Tibial artery (tissue), 4 donors: ENCODE results near the gene SLC5A1.
"Not testable (repeated sequence)": the region's sequence is repeated elsewhere in the genome, so short reads cannot be mapped to it uniquely, and the experiment has no call there.

Source experiments
- DNase-seq, 2 donors: peaks; one replicate each; pipeline ENCODE4 v3.0.0-alpha.2; 2019
- H3K27ac ChIP-seq, 2 donors: fragments of 200-600 bp; sonication (generic) in 1 of 2; 1 replicate in 1 of 2; 2 replicates in 1 of 2; pipeline ENCODE4 v1.5.1; 2018 to 2019; ENCODE audit warnings: mild to moderate bottlenecking in 1 of 2
- H3K27me3 ChIP-seq, 2 donors: fragments of 200-600 bp; sonication (generic) in 1 of 2; one replicate each; pipeline versions ENCODE4 v1.5.1 to v1.6.0; 2016 to 2019
- H3K36me3 ChIP-seq, 3 donors: fragments of 200-600 bp; sonication (generic) in 2 of 3; one replicate each; pipeline ENCODE4 v1.5.1; 2016 to 2019; ENCODE audit warnings: mild to moderate bottlenecking in 2 of 3
- H3K4me1 ChIP-seq, 4 donors: fragments of 200-600 bp; sonication (generic) in 2 of 4; 1 replicate in 3 of 4; 2 replicates in 1 of 4; pipeline ENCODE4 v1.5.1; 2016 to 2019
- H3K4me3 ChIP-seq, 2 donors: fragments of 200-600 bp; sonication (generic) in 1 of 2; 1 replicate in 1 of 2; 2 replicates in 1 of 2; pipeline ENCODE4 v1.5.1; 2018 to 2019; ENCODE audit warnings: mild to moderate bottlenecking in 2 of 2
- H3K9me3 ChIP-seq, 3 donors: fragments of 200-600 bp; sonication (generic) in 1 of 3; one replicate each; pipeline ENCODE4 v1.5.1; 2016 to 2019
- CTCF ChIP-seq, 2 experiments: fragments of 200-600 bp in 1 of 2; fragments of 450-650 bp in 1 of 2; IDR thresholded peaks; one replicate each; pipeline ENCODE4 v1.5.1; 2017 to 2019; ENCODE audit warnings: antibody characterized with exemption in 2 of 2, mild to moderate bottlenecking in 1 of 2, moderate library complexity in 1 of 2
- intact Hi-C: fragments of 100-400 bp; cut with DNase I; formaldehyde crosslinking; loops from one replicate; pipeline ENCODE4 v1.15.0; 2023; ENCODE audit warnings: low total_unique reads

SLC5A1 gene

GRCh38 chr22:32127904-32128303 is 84.8 kb downstream of the SLC5A1 start:
- Histone ChIP-seq H3K4me3 (no peak overlapping the region), H3K9me3 (no peaks in the 10 kb centered on the region), H3K36me3 (no peaks in the 10 kb centered on the region), H3K4me1 (no peaks in the 10 kb centered on the region), H3K27me3 (peaks cover 0 to 5% of the 10 kb centered on the region in 2 donors), H3K27ac (no peak overlapping the region)
- intact Hi-C loops = no loop called here
- no peak for TF ChIP-seq CTCF (IDR thresholded peaks at IDR 0.05)
- DNase-seq = no peak

GRCh38 chr22:32130464-32130863 is 87.4 kb downstream of the SLC5A1 start:
- DNase-seq = no peak
- no peaks in the 10 kb centered on the region for H3K36me3 ChIP-seq
- intact Hi-C loops = no loop called here

GRCh38 chr22:32132126-32132525 is 89.1 kb downstream of the SLC5A1 start:
- Histone ChIP-seq H3K27ac (no peak overlapping the region), H3K9me3 (no peaks in the 10 kb centered on the region), H3K36me3 (no peaks in the 10 kb centered on the region), H3K4me1 (no peaks in the 10 kb centered on the region), H3K27me3 (peaks cover 0 to 16% of the 10 kb centered on the region in 2 donors), H3K4me3 (no peak overlapping the region)
- intact Hi-C loops = no loop called here
- DNase-seq = no peak
- TF ChIP-seq CTCF (IDR thresholded peaks at IDR 0.05) = no peak

More at GRCh38 chr22:32130464-32130863, 87.4 kb downstream of the SLC5A1 start:
- no peaks in the 10 kb centered on the region for H3K4me1 ChIP-seq
- H3K4me3 ChIP-seq = no peak overlapping the region
- no peak for TF ChIP-seq CTCF (IDR thresholded peaks at IDR 0.05)
- H3K9me3 ChIP-seq = no peaks in the 10 kb centered on the region
- no peak overlapping the region for H3K27ac ChIP-seq
- H3K27me3 ChIP-seq = peaks cover 0 to 16% of the 10 kb centered on the region in 2 donors

- TF ChIP-seq CTCF (IDR thresholded peaks at IDR 0.05) = no peak
- no peak overlapping the region for H3K4me3 ChIP-seq
- H3K36me3 ChIP-seq = no peaks in the 10 kb centered on the region
- no peaks in the 10 kb centered on the region for H3K9me3 ChIP-seq
- peaks cover 0 to 19% of the 10 kb centered on the region in 2 donors for H3K27me3 ChIP-seq
- no peak for DNase-seq
- intact Hi-C loops = no loop called here
- H3K4me1 ChIP-seq = no peaks in the 10 kb centered on the region
- H3K27ac ChIP-seq = no peak overlapping the region
Measured at GRCh38 chr22:32132783-32133182, 89.7 kb downstream of the SLC5A1 start.

- H3K9me3 ChIP-seq, intact Hi-C loops, H3K27ac ChIP-seq, DNase-seq, H3K36me3 ChIP-seq, H3K4me1 ChIP-seq, H3K4me3 ChIP-seq: not testable (repeated sequence)
- H3K27me3 ChIP-seq = peaks cover 0 to 19% of the 10 kb centered on the region in 2 donors
Measured at GRCh38 chr22:32134796-32135195, 91.7 kb downstream of the SLC5A1 start.

GRCh38 chr22:32135958-32136357 is 92.9 kb downstream of the SLC5A1 start:
- intact Hi-C loops = not testable (repeated sequence)

GRCh38 chr22:32136881-32137280 is 93.8 kb downstream of the SLC5A1 start:
- H3K9me3 ChIP-seq, DNase-seq, H3K36me3 ChIP-seq, H3K27ac ChIP-seq, H3K4me3 ChIP-seq, H3K4me1 ChIP-seq, intact Hi-C loops: not testable (repeated sequence)
- H3K27me3 ChIP-seq = peaks cover 0 to 19% of the 10 kb centered on the region in 2 donors

More at GRCh38 chr22:32135958-32136357, 92.9 kb downstream of the SLC5A1 start:
- DNase-seq, H3K4me1 ChIP-seq, H3K36me3 ChIP-seq, H3K4me3 ChIP-seq, H3K9me3 ChIP-seq, H3K27ac ChIP-seq: not testable (repeated sequence)
- peaks cover 0 to 19% of the 10 kb centered on the region in 2 donors for H3K27me3 ChIP-seq

GRCh38 chr22:32137731-32138324 is 94.8 kb downstream of the SLC5A1 start:
- Histone ChIP-seq H3K4me3 (peak overlapping the region; percentile 23 to 24), H3K27me3 (peaks cover 0 to 14% of the 10 kb centered on the region in 2 donors)
- H3K27ac ChIP-seq, intact Hi-C loops, H3K4me1 ChIP-seq, H3K36me3 ChIP-seq, H3K9me3 ChIP-seq, DNase-seq: not testable (repeated sequence)

GRCh38 chr22:32138576-32138975 is 95.5 kb downstream of the SLC5A1 start:
- H3K9me3 ChIP-seq, H3K4me3 ChIP-seq, intact Hi-C loops, H3K27ac ChIP-seq, H3K4me1 ChIP-seq, H3K36me3 ChIP-seq, DNase-seq: not testable (repeated sequence)
- H3K27me3 ChIP-seq = peaks cover 0 to 10% of the 10 kb centered on the region in 2 donors

GRCh38 chr22:32140688-32141087 is 97.6 kb downstream of the SLC5A1 start:
- H3K27me3 ChIP-seq = not testable (repeated sequence)

More at GRCh38 chr22:32140688-32141087, 97.6 kb downstream of the SLC5A1 start:
- DNase-seq, intact Hi-C loops, H3K4me1 ChIP-seq, H3K27ac ChIP-seq, H3K9me3 ChIP-seq, H3K36me3 ChIP-seq, H3K4me3 ChIP-seq: not testable (repeated sequence)
